H1 (cell line): ENCODE data around the gene HIBADH. TPM values are rescaled to one million over a fixed set of nuclear protein-coding genes. Genes with fewer than 3 reads are reported as not detected.

Source experiments
- CTCF ChIA-PET: fragments of 300-600 bp; sonication (Branson Sonifier 250); formaldehyde crosslinking; loops from one replicate; lab custom pipeline; 2021; ENCODE audit not compliant: partially characterized antibody; lab: Charles Lee
- POLR2A ChIA-PET: fragments of 300-600 bp; sonication (Branson Sonifier 250); formaldehyde crosslinking; loops from one replicate; lab custom pipeline; 2021; ENCODE audit warnings: inconsistent platforms; ENCODE audit not compliant: partially characterized antibody; lab: Charles Lee
- DNase-seq, 2 experiments: peaks; one replicate each; pipeline versions ENCODE4 v3.0.0 to v3.0.0-alpha.2; 2010 to 2022; ENCODE audit warnings: low spot score in 2 of 2, low read depth in 1 of 2, mixed read lengths in 1 of 2
- FAIRE-seq: peaks from 2 replicates; lab custom pipeline; 2011; peaks lifted over from hg19 to GRCh38; lab: Jason Lieb, UNC
- H2AFZ ChIP-seq: 2 replicates; pipeline ENCODE4 v1.8.1; 2012; ENCODE audit warnings: low read length, inconsistent platforms
- H2AK5ac ChIP-seq: 2 replicates; pipeline ENCODE4 v1.6.1; 2013; ENCODE audit warnings: low read depth, low read length
- H2BK120ac ChIP-seq: replicated peaks from 2 replicates; pipeline ENCODE3; 2013; ENCODE audit warnings: low read depth, low read length, inconsistent platforms
- H2BK12ac ChIP-seq: 2 replicates; pipeline ENCODE4 v1.6.1; 2013; ENCODE audit warnings: low read depth, low read length
- H2BK15ac ChIP-seq: 2 replicates; pipeline ENCODE4 v1.6.1; 2013; ENCODE audit warnings: low read length
- H2BK20ac ChIP-seq: 2 replicates; pipeline ENCODE4 v1.6.1; 2013; ENCODE audit warnings: low read length
- H2BK5ac ChIP-seq: 2 replicates; pipeline ENCODE4 v1.6.1; 2013; ENCODE audit warnings: low read depth, low read length
- H3K14ac ChIP-seq: 2 replicates; pipeline ENCODE4 v1.6.1; 2013; ENCODE audit warnings: inconsistent platforms; ENCODE audit not compliant: insufficient read length
- H3K18ac ChIP-seq: 2 replicates; pipeline ENCODE4 v1.6.1; 2013; ENCODE audit warnings: low read length; ENCODE audit errors: extremely low read depth
- H3K23ac ChIP-seq: 2 replicates; pipeline ENCODE4 v1.6.1; 2013; ENCODE audit warnings: inconsistent platforms; ENCODE audit not compliant: insufficient read length
- H3K23me2 ChIP-seq: 2 replicates; pipeline ENCODE4 v1.6.1; 2013; ENCODE audit warnings: low read depth, low read length
- H3K27ac ChIP-seq: 2 replicates; pipeline ENCODE4 v1.6.1; 2011; ENCODE audit warnings: low read depth, low read length, inconsistent platforms
- H3K27me3 ChIP-seq, 4 experiments: replicated peaks in 1 of 4; 1 replicate in 1 of 4; 2 replicates in 3 of 4; pipeline versions ENCODE4 v1.6.1 to v1.8.1; 2011 to 2013; ENCODE audit warnings: low read length in 3 of 4, mild to moderate bottlenecking in 3 of 4, inconsistent platforms in 2 of 4, mixed read lengths in 2 of 4, moderate library complexity in 1 of 4; ENCODE audit not compliant: control insufficient read depth in 3 of 4, insufficient read depth in 3 of 4; ENCODE audit errors: extremely low read depth in 1 of 4
- H3K36me3 ChIP-seq, 4 experiments: 2 replicates each; pipeline versions ENCODE4 v1.6.1 to v1.8.1; 2011 to 2013; ENCODE audit warnings: mild to moderate bottlenecking in 4 of 4, low read length in 3 of 4, moderate library complexity in 2 of 4, control low read depth in 1 of 4, inconsistent platforms in 1 of 4; ENCODE audit not compliant: insufficient read depth in 4 of 4, control insufficient read depth in 2 of 4
- H3K4ac ChIP-seq: replicated peaks from 2 replicates; pipeline ENCODE3; 2013; ENCODE audit warnings: low read length, low read depth, mixed read lengths, inconsistent platforms; ENCODE audit not compliant: insufficient read length
- H3K4me1 ChIP-seq, 4 experiments: replicated peaks in 1 of 4; 1 replicate in 1 of 4; 2 replicates in 3 of 4; pipeline versions ENCODE4 v1.6.1 to v1.8.1; 2011 to 2013; ENCODE audit warnings: low read length in 3 of 4, inconsistent platforms in 2 of 4, mixed read lengths in 1 of 4; ENCODE audit not compliant: insufficient read depth in 4 of 4, control insufficient read depth in 3 of 4
- H3K4me2 ChIP-seq, 2 experiments: 2 replicates each; pipeline versions ENCODE4 v1.6.1 to v1.8.1; 2011 to 2013; ENCODE audit warnings: low read depth in 2 of 2, low read length in 2 of 2, control low read depth in 1 of 2, inconsistent platforms in 1 of 2, mild to moderate bottlenecking in 1 of 2; ENCODE audit not compliant: insufficient read depth in 1 of 2
- H3K4me3 ChIP-seq, 4 experiments: fragments of 200-600, 300-600 bp in 1 of 4; sonication (generic), shearing (Covaris generic), sonication (Bioruptor Twin) in 1 of 4; 2 replicates each; pipeline versions ENCODE4 v1.5.1 to v1.8.1; 2011 to 2016; ENCODE audit warnings: low read length in 4 of 4, low read depth in 3 of 4, control low read depth in 2 of 4, inconsistent platforms in 2 of 4, mild to moderate bottlenecking in 2 of 4, mixed read lengths in 1 of 4, moderate library complexity in 1 of 4; ENCODE audit not compliant: insufficient read depth in 2 of 4; ENCODE audit errors: extremely low read depth in 1 of 4
- H3K56ac ChIP-seq: replicated peaks from 2 replicates; pipeline ENCODE3; 2013; ENCODE audit warnings: low read depth, mild to moderate bottlenecking, mixed read lengths, low read length, inconsistent platforms; ENCODE audit not compliant: insufficient read length
- H3K79me1 ChIP-seq: 2 replicates; pipeline ENCODE4 v1.6.1; 2013; ENCODE audit warnings: low read depth, low read length, control low read depth
- H3K79me2 ChIP-seq, 2 experiments: 2 replicates each; pipeline versions ENCODE4 v1.6.1 to v1.8.1; 2012 to 2013; ENCODE audit warnings: low read length in 2 of 2, mild to moderate bottlenecking in 2 of 2, inconsistent platforms in 1 of 2; ENCODE audit not compliant: insufficient read depth in 2 of 2, control insufficient read depth in 1 of 2
- H3K9ac ChIP-seq, 4 experiments: replicated peaks in 1 of 4; 1 replicate in 1 of 4; 2 replicates in 3 of 4; pipeline versions ENCODE4 v1.6.1 to v1.8.1; 2011 to 2013; ENCODE audit warnings: low read depth in 3 of 4, low read length in 3 of 4, control low read depth in 2 of 4, mild to moderate bottlenecking in 2 of 4, moderate library complexity in 2 of 4, inconsistent platforms in 1 of 4; ENCODE audit errors: extremely low read depth in 1 of 4
- H3K9me3 ChIP-seq, 2 experiments: 2 replicates each; pipeline versions ENCODE4 v1.6.1 to v1.8.1; 2012 to 2013; ENCODE audit warnings: mild to moderate bottlenecking in 2 of 2, moderate library complexity in 2 of 2, control low read depth in 1 of 2, inconsistent platforms in 1 of 2, low read depth in 1 of 2, low read length in 1 of 2, mixed read lengths in 1 of 2; ENCODE audit not compliant: insufficient read depth in 2 of 2
- H4K20me1 ChIP-seq, 2 experiments: replicated peaks in 1 of 2; 2 replicates each; pipeline versions ENCODE3 to v1.8.1; 2011 to 2013; ENCODE audit warnings: inconsistent platforms in 2 of 2, low read length in 2 of 2, mild to moderate bottlenecking in 1 of 2; ENCODE audit not compliant: insufficient read depth in 2 of 2, control insufficient read depth in 1 of 2
- H4K5ac ChIP-seq: 2 replicates; pipeline ENCODE4 v1.6.1; 2013; ENCODE audit warnings: low read length, low read depth, mixed read lengths, inconsistent platforms; ENCODE audit not compliant: insufficient read length
- H4K8ac ChIP-seq: 2 replicates; pipeline ENCODE4 v1.8.0; 2013; ENCODE audit warnings: mild to moderate bottlenecking, moderate library complexity, low read length, inconsistent platforms; ENCODE audit not compliant: insufficient read depth; ENCODE audit errors: extremely low read depth
- H4K91ac ChIP-seq: replicated peaks from 2 replicates; pipeline ENCODE3; 2013; ENCODE audit warnings: low read length, mixed read lengths, inconsistent platforms; ENCODE audit not compliant: insufficient read length
- ASH2L ChIP-seq: fragments of 200-600, 300-600 bp; sonication (generic); IDR thresholded peaks from one replicate; pipeline ENCODE4 v1.7.1; 2017; ENCODE audit warnings: low read length
- BACH1 ChIP-seq: IDR thresholded peaks from 2 replicates; pipeline ENCODE4 v1.6.1; 2012; ENCODE audit warnings: low read length, improper control_type of control experiment
- CBX5 ChIP-seq: fragments of 300-800, 300-1000 bp; sonication (generic); IDR thresholded peaks from 2 replicates; pipeline ENCODE4 v1.7.1; 2016; ENCODE audit warnings: antibody characterized with exemption, low read length, low read depth
- EZH2 ChIP-seq: fragments of 200-600 bp; sonication (generic); IDR thresholded peaks from 2 replicates; pipeline ENCODE4 v1.7.1; 2012; ENCODE audit warnings: low read depth, mild to moderate bottlenecking, moderate library complexity, low read length, inconsistent platforms; ENCODE audit not compliant: severe bottlenecking
- HDAC6 ChIP-seq: IDR thresholded peaks from one replicate; pipeline ENCODE4 v1.7.1; 2012; ENCODE audit warnings: low read depth, mild to moderate bottlenecking, inconsistent platforms, low read length, moderate library complexity
- NRF1 ChIP-seq: IDR thresholded peaks from 2 replicates; pipeline ENCODE4 v1.6.1; 2011; ENCODE audit warnings: mild to moderate bottlenecking, low read depth, low read length, improper control_type of control experiment
- RNF2 ChIP-seq: fragments of 200-900, 300-1000 bp; sonication (generic); IDR thresholded peaks from 2 replicates; pipeline ENCODE4 v1.7.1; 2016; ENCODE audit warnings: borderline replicate concordance, low read depth, mild to moderate bottlenecking, antibody characterized with exemption, low read length; ENCODE audit not compliant: poor library complexity, severe bottlenecking; ENCODE audit errors: missing control alignments
- SAP30 ChIP-seq: fragments of 300-600 bp; sonication (generic); IDR thresholded peaks from 2 replicates; pipeline ENCODE4 v1.7.1; 2012; ENCODE audit warnings: low read length, moderate library complexity, mild to moderate bottlenecking, inconsistent platforms; ENCODE audit not compliant: insufficient read depth, insufficient replicate concordance
- SIRT6 ChIP-seq: IDR thresholded peaks from one replicate; pipeline ENCODE4 v1.7.1; 2012; ENCODE audit warnings: low read length, inconsistent platforms
- SP1 ChIP-seq: IDR thresholded peaks from 2 replicates; pipeline ENCODE4 v1.6.1; 2011; ENCODE audit warnings: low read depth, low read length
- TCF12 ChIP-seq: IDR thresholded peaks from 2 replicates; pipeline ENCODE4 v1.6.1; 2011; ENCODE audit warnings: low read depth, mild to moderate bottlenecking, low read length
- TEAD4 ChIP-seq: IDR thresholded peaks from 2 replicates; pipeline ENCODE4 v1.6.1; 2012; ENCODE audit warnings: low read depth, low read length, inconsistent platforms, mixed read lengths
- WGBS, 2 experiments: shearing (Covaris generic) in 1 of 2; methylation state at CpG; one replicate each; pipeline versions ENCODE4 v1.1.6 to v1.1.7; 2013 to 2015; ENCODE audit warnings: low lambda C conversion rate in 2 of 2, mixed read lengths in 2 of 2, inconsistent platforms in 1 of 2, low coverage in 1 of 2, missing lambda C conversion rate in 1 of 2; ENCODE audit not compliant: insufficient replicate concordance in 2 of 2, insufficient coverage in 1 of 2, insufficient read length in 1 of 2; ENCODE audit errors: extremely low coverage in 1 of 2, missing lambda C conversion rate in 1 of 2; 5-methylcytosine and 5-hydroxymethylcytosine counted together
- polyA plus RNA-seq, 7 experiments: library from polyadenylated mRNA; depleted of rRNA in 3 of 7; stranded (reverse) in 5 of 7; unstranded in 2 of 7; fragments of >200 nt in 5 of 7; fragments of 200-250 nt in 2 of 7; gene quantifications; 1 replicate in 5 of 7; 2 replicates in 1 of 7; 4 replicates in 1 of 7; pipeline versions ENCODE4 v1.2.1 to v1.2.3, GENCODE V29; 2011 to 2013; ENCODE audit warnings: missing spikeins in 2 of 7, mixed read lengths in 2 of 7
- total RNA-seq: library from RNA; stranded (reverse); fragmentation: NEBNext Ultra II Directional; extraction: Animal tissue kit (Norgen Biotek cat#: 25700); gene quantifications from 2 replicates; pipeline ENCODE4 v1.2.1, GENCODE V29; 2021
- TF ChIP-seq, protein P1 (sequence below): IDR thresholded peaks from 2 replicates; pipeline ENCODE4 v1.6.1; 2012; ENCODE audit warnings: low read length, inconsistent platforms

Gene HIBADH
- total and polyA plus RNA-seq, 2 of the 8 experiments (the other 6 are each of a cell fraction or from before 2014, with no cell fraction given), result 30.1 to 39.5 TPM

DNA sequence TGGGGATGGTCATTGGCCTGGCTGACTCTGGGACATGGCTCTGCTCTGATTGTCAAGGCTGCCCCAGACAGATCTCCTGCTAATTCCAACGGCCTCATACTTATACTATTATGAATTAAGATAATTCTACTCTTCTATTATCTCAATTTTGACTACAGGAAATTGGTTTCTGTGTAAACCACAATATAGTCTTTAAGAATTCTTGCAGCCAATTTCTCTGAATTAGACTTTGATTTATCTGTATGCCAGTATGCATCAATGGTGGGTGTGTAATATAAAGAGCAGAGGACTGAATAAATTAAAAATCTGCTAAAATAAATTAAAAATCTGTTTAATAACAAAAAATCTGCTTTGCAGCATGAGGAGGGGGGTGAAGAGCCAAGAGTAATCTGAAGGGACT is 27.0 kb downstream of the HIBADH start:
- Histone ChIP-seq H3K23me2 (no peaks in the 10 kb centered on the region), H2BK12ac (no peak overlapping the region), H3K4ac (no peak overlapping the region), H2BK15ac (no peak overlapping the region), H3K14ac (no peak overlapping the region), H3K27me3 (peaks cover 0 to 1% (median 0%) of the 10 kb centered on the region in 4 experiments; a peak in 1 of 7 replicates), H3K4me3 (no peak overlapping the region), H3K79me2 (0 out of 4 replicates have a peak, but pooled peaks cover 0 to 8% of the 10 kb centered on the region in 2 experiments), H3K23ac (no peak overlapping the region), H3K56ac (no peak overlapping the region), H4K8ac (no peak overlapping the region), H4K20me1 (no peaks in the 10 kb centered on the region), H3K4me1 (peaks cover 0 to 4% (median 0%) of the 10 kb centered on the region in 4 experiments; a peak in 1 of 7 replicates), H3K27ac (no peak overlapping the region), H2BK5ac (no peak overlapping the region), H2AK5ac (no peak overlapping the region), H2BK20ac (no peak overlapping the region), H4K5ac (no peak overlapping the region), H3K18ac (no peak overlapping the region), H3K9ac (no peak overlapping the region), H3K9me3 (no peaks in the 10 kb centered on the region), H2BK120ac (no peak overlapping the region), H3K4me2 (no peak overlapping the region), H3K79me1 (no peaks in the 10 kb centered on the region; the same call in none of the 2 replicates), H3K36me3 (peaks cover 0 to 13% (median 0%) of the 10 kb centered on the region in 4 experiments; a peak in 3 of 8 replicates), H4K91ac (no peak overlapping the region), H2AFZ (no peak overlapping the region)
- CTCF ChIA-PET, result no interaction called here
- POLR2A ChIA-PET, result no interaction called here
- WGBS, 2 experiments, result 100% methylated on average over 1 of the region's 1 CpG; no CpG with 5 or more reads in 1 of the 2 experiments
- no peak for FAIRE-seq
- DNase-seq, result no peak
- no peak for TF ChIP-seq CBX5
- TF ChIP-seq SAP30, result no peak
- TF ChIP-seq SP1, result no peak
- no peak for TF ChIP-seq RNF2
- TF ChIP-seq TEAD4, result no peak
- no peak for TF ChIP-seq ASH2L
- no peak for TF ChIP-seq NRF1
- TF ChIP-seq, protein P1, sequence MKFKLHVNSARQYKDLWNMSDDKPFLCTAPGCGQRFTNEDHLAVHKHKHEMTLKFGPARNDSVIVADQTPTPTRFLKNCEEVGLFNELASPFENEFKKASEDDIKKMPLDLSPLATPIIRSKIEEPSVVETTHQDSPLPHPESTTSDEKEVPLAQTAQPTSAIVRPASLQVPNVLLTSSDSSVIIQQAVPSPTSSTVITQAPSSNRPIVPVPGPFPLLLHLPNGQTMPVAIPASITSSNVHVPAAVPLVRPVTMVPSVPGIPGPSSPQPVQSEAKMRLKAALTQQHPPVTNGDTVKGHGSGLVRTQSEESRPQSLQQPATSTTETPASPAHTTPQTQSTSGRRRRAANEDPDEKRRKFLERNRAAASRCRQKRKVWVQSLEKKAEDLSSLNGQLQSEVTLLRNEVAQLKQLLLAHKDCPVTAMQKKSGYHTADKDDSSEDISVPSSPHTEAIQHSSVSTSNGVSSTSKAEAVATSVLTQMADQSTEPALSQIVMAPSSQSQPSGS, result no peak
- TF ChIP-seq SIRT6, result no peak
- TF ChIP-seq BACH1, result no peak
- no peak for TF ChIP-seq TCF12
- no peak for TF ChIP-seq HDAC6
- TF ChIP-seq EZH2, result no peak
